Suppressor macrophage treated with lipopolysaccharide for 4 hours (primary cell): ENCODE measurements around the gene C1orf216.
"Not testable (repeated sequence)": the region's sequence is repeated elsewhere in the genome, so short reads cannot be mapped to it uniquely, and the experiment has no call there.

ENCODE experiments used
- DNase-seq: peaks from one replicate; pipeline ENCODE4 v3.0.0-alpha.2; 2020

The C1orf216 gene

GRCh38 chr1:35706846-35707600 lies 11.7 kb downstream of the C1orf216 start:
- DNase-seq = no peak

GRCh38 chr1:35702508-35702907 lies 16.2 kb downstream of the C1orf216 start:
- DNase-seq = no peak

- DNase-seq = not testable (repeated sequence)
These were observed 19.5 kb downstream of the C1orf216 start for GRCh38 chr1:35699152-35699551.

- DNase-seq = no peak
These were observed 26.4 kb downstream of the C1orf216 start for GRCh38 chr1:35692317-35692716.

- no peak for DNase-seq
These were observed 27.0 kb downstream of the C1orf216 start for GRCh38 chr1:35691571-35692220.

GRCh38 chr1:35691080-35691479 lies 27.6 kb downstream of the C1orf216 start:
- DNase-seq = no peak

- not testable (repeated sequence) for DNase-seq
These were observed 28.6 kb downstream of the C1orf216 start for GRCh38 chr1:35690103-35690502.

GRCh38 chr1:35688161-35688560 lies 30.5 kb downstream of the C1orf216 start:
- no peak for DNase-seq

GRCh38 chr1:35683012-35683411 lies 35.7 kb downstream of the C1orf216 start:
- DNase-seq = no peak

- DNase-seq = no peak
These were observed 38.4 kb downstream of the C1orf216 start for GRCh38 chr1:35680271-35680670.

- DNase-seq = no peak
These were observed 42.9 kb downstream of the C1orf216 start for GRCh38 chr1:35675773-35676172.

- no peak for DNase-seq
These were observed 44.6 kb downstream of the C1orf216 start for GRCh38 chr1:35674111-35674510.

GRCh38 chr1:35672116-35672515 lies 46.6 kb downstream of the C1orf216 start:
- no peak for DNase-seq

- no peak for DNase-seq
These were observed 50.2 kb downstream of the C1orf216 start for GRCh38 chr1:35668506-35668905.

GRCh38 chr1:35666916-35667315 lies 51.8 kb downstream of the C1orf216 start:
- no peak for DNase-seq

- DNase-seq = no peak
These were observed 52.5 kb downstream of the C1orf216 start for GRCh38 chr1:35666216-35666615.
